T-helper 1 cell (primary cell): Measurements from ENCODE around the gene POLR1E.
"Not testable (repeated sequence)": the region's sequence is repeated elsewhere in the genome, so short reads cannot be mapped to it uniquely, and the experiment has no call there.

Experiments
- DNase-seq, 5 donors: peaks; one replicate each; pipeline ENCODE4 v3.0.0-alpha.2; 2012 to 2020

Gene POLR1E

GRCh38 chr9:37504605-37505004 lies 18.9 kb downstream of the POLR1E start:
- DNase-seq = no peak

- no peak for DNase-seq
Observed at GRCh38 chr9:37507566-37508134, 21.9 kb downstream of the POLR1E start.

- no peak for DNase-seq
Observed at GRCh38 chr9:37508135-37508833, 22.5 kb downstream of the POLR1E start.

- DNase-seq = no peak
Observed at GRCh38 chr9:37508834-37509206, 23.1 kb downstream of the POLR1E start.

- DNase-seq = no peak
Observed at GRCh38 chr9:37509536-37509935, 23.8 kb downstream of the POLR1E start.

- DNase-seq = not testable (repeated sequence)
Observed at GRCh38 chr9:37510053-37510452, 24.3 kb downstream of the POLR1E start.

- DNase-seq = no peak
Observed at GRCh38 chr9:37511016-37512010, 25.6 kb downstream of the POLR1E start.

GRCh38 chr9:37512437-37512836 lies 26.7 kb downstream of the POLR1E start:
- no peak for DNase-seq

GRCh38 chr9:37514415-37514814 lies 28.7 kb downstream of the POLR1E start:
- not testable (repeated sequence) for DNase-seq

GRCh38 chr9:37514999-37515398 lies 29.3 kb downstream of the POLR1E start:
- no peak for DNase-seq

- DNase-seq = no peak
Observed at GRCh38 chr9:37515620-37516258, 30.0 kb downstream of the POLR1E start.

GRCh38 chr9:37517923-37518322 lies 32.2 kb downstream of the POLR1E start:
- no peak for DNase-seq

GRCh38 chr9:37520641-37521040 lies 34.9 kb downstream of the POLR1E start:
- DNase-seq = no peak

GRCh38 chr9:37521111-37521510 lies 35.4 kb downstream of the POLR1E start:
- no peak for DNase-seq

GRCh38 chr9:37522971-37523370 lies 37.2 kb downstream of the POLR1E start:
- DNase-seq = no peak

- DNase-seq = no peak
Observed at GRCh38 chr9:37523916-37524315, 38.2 kb downstream of the POLR1E start.

GRCh38 chr9:37528652-37529471 lies 43.1 kb downstream of the POLR1E start:
- DNase-seq = peak; percentile 47 to 86 (median 66)

GRCh38 chr9:37531699-37532098 lies 46.0 kb downstream of the POLR1E start:
- peak; percentile 17 to 77 (median 47) for DNase-seq

- no peak for DNase-seq
Observed at GRCh38 chr9:37534412-37534811, 48.7 kb downstream of the POLR1E start.

- no peak for DNase-seq
Observed at GRCh38 chr9:37534901-37535300, 49.2 kb downstream of the POLR1E start.

GRCh38 chr9:37538099-37538498 lies 52.4 kb downstream of the POLR1E start:
- no peak for DNase-seq

GRCh38 chr9:37539634-37540033 lies 53.9 kb downstream of the POLR1E start:
- no peak for DNase-seq
